ENCODE measurements around the gene LDLRAD2. TPM values are rescaled to one million over a fixed set of nuclear protein-coding genes. Genes with fewer than 3 reads are reported as not detected.

Gene LDLRAD2
- total RNA-seq, 1 donor from 2014 or later = 0.19 TPM

DNA sequence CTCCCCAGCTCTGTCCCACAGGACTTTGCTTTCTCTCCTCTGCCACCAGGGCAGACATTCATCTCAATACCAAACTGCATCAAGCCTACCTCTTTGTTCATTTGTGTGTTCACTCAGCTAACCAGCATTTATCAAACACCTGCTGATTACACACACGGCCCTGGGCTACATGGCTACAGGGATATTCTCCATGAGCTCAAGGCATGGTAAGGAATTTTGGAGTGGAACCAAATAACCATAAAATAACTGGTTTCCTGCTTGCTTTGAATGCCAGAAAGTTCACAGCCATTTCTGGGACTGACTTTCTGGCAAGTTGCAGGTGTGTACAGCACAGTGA, 54.6 kb downstream of the LDLRAD2 start:
- TF ChIP-seq, protein P1, sequence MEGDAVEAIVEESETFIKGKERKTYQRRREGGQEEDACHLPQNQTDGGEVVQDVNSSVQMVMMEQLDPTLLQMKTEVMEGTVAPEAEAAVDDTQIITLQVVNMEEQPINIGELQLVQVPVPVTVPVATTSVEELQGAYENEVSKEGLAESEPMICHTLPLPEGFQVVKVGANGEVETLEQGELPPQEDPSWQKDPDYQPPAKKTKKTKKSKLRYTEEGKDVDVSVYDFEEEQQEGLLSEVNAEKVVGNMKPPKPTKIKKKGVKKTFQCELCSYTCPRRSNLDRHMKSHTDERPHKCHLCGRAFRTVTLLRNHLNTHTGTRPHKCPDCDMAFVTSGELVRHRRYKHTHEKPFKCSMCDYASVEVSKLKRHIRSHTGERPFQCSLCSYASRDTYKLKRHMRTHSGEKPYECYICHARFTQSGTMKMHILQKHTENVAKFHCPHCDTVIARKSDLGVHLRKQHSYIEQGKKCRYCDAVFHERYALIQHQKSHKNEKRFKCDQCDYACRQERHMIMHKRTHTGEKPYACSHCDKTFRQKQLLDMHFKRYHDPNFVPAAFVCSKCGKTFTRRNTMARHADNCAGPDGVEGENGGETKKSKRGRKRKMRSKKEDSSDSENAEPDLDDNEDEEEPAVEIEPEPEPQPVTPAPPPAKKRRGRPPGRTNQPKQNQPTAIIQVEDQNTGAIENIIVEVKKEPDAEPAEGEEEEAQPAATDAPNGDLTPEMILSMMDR (conservative IDR thresholded peaks at IDR 0.05) = no peak
- no peak overlapping the region for H3K4me3 Mint-ChIP-seq
- peaks cover 10% of the 10 kb centered on the region for H3K4me1 Mint-ChIP-seq (ENCODE audit: unreplicated experiment)
- no peaks in the 10 kb centered on the region for H3K9me3 Mint-ChIP-seq
- H3K27me3 Mint-ChIP-seq = no peaks in the 10 kb centered on the region
- no peak for DNase-seq (ENCODE audit: extremely low spot score, unreplicated experiment)
- H3K27ac Mint-ChIP-seq = no peak overlapping the region
- peaks cover 5% of the 10 kb centered on the region for H3K36me3 Mint-ChIP-seq

DNA sequence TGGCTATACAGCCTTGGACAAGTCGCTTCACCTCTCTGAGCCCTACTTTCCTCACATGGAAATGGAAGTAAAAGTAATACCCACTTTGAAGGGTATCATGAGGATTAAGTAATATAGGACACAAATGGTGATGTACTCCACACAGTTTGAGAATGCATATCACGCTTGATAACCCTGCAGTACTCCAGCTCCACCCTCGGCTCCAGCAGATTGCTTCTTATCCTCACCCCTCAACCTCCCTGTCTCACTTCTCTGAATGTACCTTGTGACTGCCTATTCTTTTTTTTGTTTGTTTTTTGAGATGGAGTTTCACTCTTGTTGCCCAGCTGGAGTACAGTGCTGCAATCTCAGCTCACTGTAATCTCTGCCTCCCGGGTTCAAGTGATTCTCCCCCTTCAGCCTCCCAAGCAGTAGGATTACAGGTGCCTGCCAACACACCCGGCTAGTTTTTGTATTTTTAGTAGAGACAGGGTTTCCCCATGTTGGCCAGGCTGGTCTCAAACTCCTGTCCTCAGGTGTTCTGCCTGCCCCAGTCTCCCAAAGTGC, 55.5 kb downstream of the LDLRAD2 start:
- no peaks in the 10 kb centered on the region for H3K27me3 Mint-ChIP-seq
- H3K36me3 Mint-ChIP-seq = no peaks in the 10 kb centered on the region
- H3K4me1 Mint-ChIP-seq (ENCODE audit: unreplicated experiment) = peaks cover 10% of the 10 kb centered on the region
- H3K4me3 Mint-ChIP-seq = no peak overlapping the region
- no peak for DNase-seq (ENCODE audit: extremely low spot score, unreplicated experiment)
- H3K9me3 Mint-ChIP-seq = no peaks in the 10 kb centered on the region
- TF ChIP-seq, protein P1 (conservative IDR thresholded peaks at IDR 0.05) = no peak
- peak overlapping the region; percentile 42 for H3K27ac Mint-ChIP-seq

DNA sequence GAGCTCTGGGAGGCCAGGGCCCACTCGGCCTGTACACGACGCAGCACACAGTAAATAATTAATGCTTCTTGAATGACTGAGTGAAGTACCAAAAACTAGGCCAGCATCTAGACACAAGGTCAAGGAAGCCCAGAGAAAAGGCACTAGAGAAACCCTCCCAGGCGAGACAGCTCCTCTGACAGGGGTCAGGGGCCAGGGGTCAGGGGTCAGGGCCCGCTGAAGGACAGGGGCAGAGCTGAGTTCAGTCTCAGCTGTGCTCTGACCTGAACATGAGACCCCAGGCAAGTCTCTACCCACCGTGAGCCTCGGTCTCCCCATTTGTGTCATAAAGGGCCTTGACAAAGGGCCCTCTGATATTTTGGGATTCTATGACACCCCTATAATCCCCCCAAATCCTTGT, 56.4 kb downstream of the LDLRAD2 start:
- Mint-ChIP-seq H3K4me3 (no peak overlapping the region), H3K36me3 (no peaks in the 10 kb centered on the region), H3K4me1 (ENCODE audit: unreplicated experiment) (peaks cover 10% of the 10 kb centered on the region), H3K27me3 (no peaks in the 10 kb centered on the region), H3K9me3 (no peaks in the 10 kb centered on the region), H3K27ac (no peak overlapping the region)
- TF ChIP-seq, protein P1 (conservative IDR thresholded peaks at IDR 0.05) = no peak
- DNase-seq (ENCODE audit: extremely low spot score, unreplicated experiment) = no peak

DNA sequence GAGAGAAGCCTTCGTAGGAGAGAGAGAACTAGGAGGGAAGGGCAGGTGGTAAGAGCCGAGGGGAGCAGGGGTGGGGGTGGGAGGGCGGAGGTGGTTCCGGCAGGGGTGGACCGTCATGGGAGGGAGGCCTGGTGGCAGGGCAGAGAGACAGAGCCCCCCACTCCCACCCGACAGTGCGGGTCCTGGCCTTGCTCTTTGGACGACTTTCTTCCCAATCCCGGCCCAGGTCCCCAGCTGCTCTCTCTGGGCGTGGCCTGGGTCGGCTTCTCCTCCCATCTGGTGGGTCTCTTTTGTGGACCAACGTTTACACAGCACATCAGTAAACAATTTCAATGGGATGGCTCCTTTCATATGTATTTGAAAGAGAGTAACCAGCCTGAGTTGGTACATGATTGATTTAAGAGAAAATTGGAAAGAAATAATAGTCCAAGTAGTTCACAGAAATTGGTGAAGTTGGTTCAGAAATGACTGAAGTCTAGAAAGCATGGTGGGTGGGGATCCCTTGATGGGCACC, 56.9 kb downstream of the LDLRAD2 start:
- no peaks in the 10 kb centered on the region for H3K36me3 Mint-ChIP-seq
- H3K27ac Mint-ChIP-seq = peak overlapping the region; percentile 13
- H3K4me3 Mint-ChIP-seq = no peak overlapping the region
- H3K27me3 Mint-ChIP-seq = no peaks in the 10 kb centered on the region
- peaks cover 10% of the 10 kb centered on the region for H3K4me1 Mint-ChIP-seq (ENCODE audit: unreplicated experiment)
- TF ChIP-seq, protein P1 (conservative IDR thresholded peaks at IDR 0.05) = no peak
- DNase-seq (ENCODE audit: extremely low spot score, unreplicated experiment) = no peak
- no peaks in the 10 kb centered on the region for H3K9me3 Mint-ChIP-seq

DNA sequence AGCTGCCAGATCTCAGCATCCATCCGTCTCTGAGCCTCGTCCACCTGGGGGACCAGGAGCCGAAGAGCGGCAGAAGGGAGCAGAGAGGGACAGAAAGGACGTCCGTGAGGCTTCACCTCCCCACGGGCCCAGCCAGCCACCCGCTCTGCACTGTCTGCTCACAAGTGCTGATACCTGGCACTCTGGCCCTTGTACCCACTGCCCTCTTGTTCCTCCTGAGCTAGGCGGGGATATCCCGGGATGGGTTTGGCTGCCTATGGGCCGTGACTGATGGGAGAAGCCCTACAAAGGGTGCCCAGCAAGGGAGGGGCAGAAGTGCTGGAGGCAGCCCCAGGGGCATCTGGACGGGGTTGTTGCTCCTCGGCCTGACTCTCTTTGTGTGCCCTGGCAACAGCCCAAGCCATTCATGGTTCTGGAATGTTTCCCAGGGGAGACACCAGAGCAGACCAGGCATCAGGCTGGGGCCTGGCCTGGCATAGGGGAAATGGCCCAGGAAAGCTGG, 57.6 kb downstream of the LDLRAD2 start:
- no peaks in the 10 kb centered on the region for H3K27me3 Mint-ChIP-seq
- TF ChIP-seq, protein P1 (conservative IDR thresholded peaks at IDR 0.05) = no peak
- DNase-seq (ENCODE audit: extremely low spot score, unreplicated experiment) = no peak
- H3K4me1 Mint-ChIP-seq (ENCODE audit: unreplicated experiment) = peaks cover 10% of the 10 kb centered on the region
- no peak overlapping the region for H3K27ac Mint-ChIP-seq
- H3K36me3 Mint-ChIP-seq = no peaks in the 10 kb centered on the region
- no peaks in the 10 kb centered on the region for H3K9me3 Mint-ChIP-seq
- no peak overlapping the region for H3K4me3 Mint-ChIP-seq

Measured in type B pancreatic cell (in vitro differentiated cells).